Measurements from ENCODE around the gene MPC2.

DNA sequence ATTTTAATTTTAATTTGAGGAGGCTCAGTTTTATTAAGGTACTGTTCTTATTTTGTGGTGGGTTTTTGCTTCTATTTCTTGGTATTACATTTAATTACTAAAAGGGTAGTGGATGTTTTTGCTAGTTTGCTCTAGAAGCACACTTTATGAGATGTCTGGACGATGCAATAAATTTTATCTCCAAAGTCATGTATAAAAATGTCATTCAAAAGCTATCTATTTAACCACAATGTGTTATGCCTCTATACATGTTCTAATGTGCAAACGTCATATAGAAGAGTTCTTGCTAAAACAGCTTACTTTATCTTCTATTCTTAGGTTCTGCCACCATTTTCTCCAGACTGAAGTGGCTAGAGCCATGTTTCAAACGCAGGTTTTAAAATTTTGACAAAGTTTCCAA lies 12.9 kb upstream of the MPC2 start:
- TF ChIP-seq, protein P1, sequence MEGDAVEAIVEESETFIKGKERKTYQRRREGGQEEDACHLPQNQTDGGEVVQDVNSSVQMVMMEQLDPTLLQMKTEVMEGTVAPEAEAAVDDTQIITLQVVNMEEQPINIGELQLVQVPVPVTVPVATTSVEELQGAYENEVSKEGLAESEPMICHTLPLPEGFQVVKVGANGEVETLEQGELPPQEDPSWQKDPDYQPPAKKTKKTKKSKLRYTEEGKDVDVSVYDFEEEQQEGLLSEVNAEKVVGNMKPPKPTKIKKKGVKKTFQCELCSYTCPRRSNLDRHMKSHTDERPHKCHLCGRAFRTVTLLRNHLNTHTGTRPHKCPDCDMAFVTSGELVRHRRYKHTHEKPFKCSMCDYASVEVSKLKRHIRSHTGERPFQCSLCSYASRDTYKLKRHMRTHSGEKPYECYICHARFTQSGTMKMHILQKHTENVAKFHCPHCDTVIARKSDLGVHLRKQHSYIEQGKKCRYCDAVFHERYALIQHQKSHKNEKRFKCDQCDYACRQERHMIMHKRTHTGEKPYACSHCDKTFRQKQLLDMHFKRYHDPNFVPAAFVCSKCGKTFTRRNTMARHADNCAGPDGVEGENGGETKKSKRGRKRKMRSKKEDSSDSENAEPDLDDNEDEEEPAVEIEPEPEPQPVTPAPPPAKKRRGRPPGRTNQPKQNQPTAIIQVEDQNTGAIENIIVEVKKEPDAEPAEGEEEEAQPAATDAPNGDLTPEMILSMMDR (IDR thresholded peaks at IDR 0.05) = no peak
- TF ChIP-seq POLR2A (IDR thresholded peaks at IDR 0.05) (no peak), POLR2AphosphoS5 (IDR thresholded peaks at IDR 0.05) (no peak)
